ENCODE data around the gene ARMC9. TPM values are rescaled to one million over a fixed set of nuclear protein-coding genes. Genes with fewer than 3 reads are reported as not detected.

Gene ARMC9
- total RNA-seq, 1 experiment from 2014 or later, result 42.7 TPM

DNA sequence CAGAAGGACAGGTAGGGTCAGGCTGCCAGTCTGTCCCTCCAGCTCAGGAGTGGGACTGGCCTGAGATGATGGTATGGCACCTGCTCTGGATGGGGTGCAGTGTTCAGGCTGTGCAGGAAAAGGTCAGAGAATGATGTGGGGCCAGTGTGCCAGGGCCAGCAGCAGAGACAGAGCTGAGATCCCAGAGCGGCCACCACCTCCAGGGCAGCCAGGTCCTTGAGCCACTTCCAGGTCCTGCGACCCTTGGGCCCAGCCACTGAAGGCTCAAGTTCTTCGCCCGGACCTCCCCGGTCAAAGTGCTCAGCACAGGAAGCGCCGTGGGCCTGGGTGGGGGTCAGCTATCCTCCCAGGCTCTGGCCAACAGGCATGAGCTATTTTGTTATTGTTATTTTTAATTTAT is 12.1 kb upstream of the ARMC9 start:
- intact Hi-C loops (cut with micrococcal nuclease; ENCODE audit: unreplicated experiment), result no loop called here
- CTCF ChIA-PET, result no interaction called here
- TF ChIP-seq, protein P1, sequence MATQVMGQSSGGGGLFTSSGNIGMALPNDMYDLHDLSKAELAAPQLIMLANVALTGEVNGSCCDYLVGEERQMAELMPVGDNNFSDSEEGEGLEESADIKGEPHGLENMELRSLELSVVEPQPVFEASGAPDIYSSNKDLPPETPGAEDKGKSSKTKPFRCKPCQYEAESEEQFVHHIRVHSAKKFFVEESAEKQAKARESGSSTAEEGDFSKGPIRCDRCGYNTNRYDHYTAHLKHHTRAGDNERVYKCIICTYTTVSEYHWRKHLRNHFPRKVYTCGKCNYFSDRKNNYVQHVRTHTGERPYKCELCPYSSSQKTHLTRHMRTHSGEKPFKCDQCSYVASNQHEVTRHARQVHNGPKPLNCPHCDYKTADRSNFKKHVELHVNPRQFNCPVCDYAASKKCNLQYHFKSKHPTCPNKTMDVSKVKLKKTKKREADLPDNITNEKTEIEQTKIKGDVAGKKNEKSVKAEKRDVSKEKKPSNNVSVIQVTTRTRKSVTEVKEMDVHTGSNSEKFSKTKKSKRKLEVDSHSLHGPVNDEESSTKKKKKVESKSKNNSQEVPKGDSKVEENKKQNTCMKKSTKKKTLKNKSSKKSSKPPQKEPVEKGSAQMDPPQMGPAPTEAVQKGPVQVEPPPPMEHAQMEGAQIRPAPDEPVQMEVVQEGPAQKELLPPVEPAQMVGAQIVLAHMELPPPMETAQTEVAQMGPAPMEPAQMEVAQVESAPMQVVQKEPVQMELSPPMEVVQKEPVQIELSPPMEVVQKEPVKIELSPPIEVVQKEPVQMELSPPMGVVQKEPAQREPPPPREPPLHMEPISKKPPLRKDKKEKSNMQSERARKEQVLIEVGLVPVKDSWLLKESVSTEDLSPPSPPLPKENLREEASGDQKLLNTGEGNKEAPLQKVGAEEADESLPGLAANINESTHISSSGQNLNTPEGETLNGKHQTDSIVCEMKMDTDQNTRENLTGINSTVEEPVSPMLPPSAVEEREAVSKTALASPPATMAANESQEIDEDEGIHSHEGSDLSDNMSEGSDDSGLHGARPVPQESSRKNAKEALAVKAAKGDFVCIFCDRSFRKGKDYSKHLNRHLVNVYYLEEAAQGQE (IDR thresholded peaks at IDR 0.05; ENCODE audit: insufficient read depth in 1 of 2, low read depth in 2 of 2, low read length in 1 of 2), result no peak
- TF ChIP-seq SIN3A (IDR thresholded peaks at IDR 0.05; ENCODE audit: borderline replicate concordance, insufficient read depth, low read depth, low read length) (no peak), CTCF (IDR thresholded peaks at IDR 0.05) (no peak), TCF7L2 (IDR thresholded peaks at IDR 0.05; ENCODE audit: low read depth, low read length) (no peak), POLR2AphosphoS5 (IDR thresholded peaks at IDR 0.05; ENCODE audit: low read depth, low read length) (no peak)
- H3K4me3 ChIP-seq (ENCODE audit: low read depth in 2 of 2, low read length in 2 of 2), result no peak overlapping the region
- ATAC-seq (no peak), DNase-seq (ENCODE audit: low read depth, low spot score) (no peak)
- POLR2A ChIA-PET, result interaction anchor here (0.6 kb wide), 1 partner anchor 23 kb away, joined by 3 read pairs; no protein-coding TSS in a partner anchor
- no peaks in the 10 kb centered on the region for H3K27me3 ChIP-seq (ENCODE audit: control insufficient read depth, insufficient read depth, low read length)
- no TSS peak for BruUV-seq (replicated peaks)
- H3K9me3 ChIP-seq (ENCODE audit: control insufficient read depth, insufficient read depth, low read depth, low read length), result no peaks in the 10 kb centered on the region
- peaks cover 13% of the 10 kb centered on the region for H3K4me1 ChIP-seq (ENCODE audit: control insufficient read depth, insufficient read depth, low read length)
- H3K36me3 ChIP-seq (ENCODE audit: control insufficient read depth, insufficient read depth, low read length), result no peaks in the 10 kb centered on the region
- no peak overlapping the region for H3K27ac ChIP-seq (ENCODE audit: low read length)
- in situ Hi-C loops (cut with HindIII; ENCODE audit: low pct_unique_long_range_greater_than_20kb, low sequenced_read_pairs), result no loop called here

DNA sequence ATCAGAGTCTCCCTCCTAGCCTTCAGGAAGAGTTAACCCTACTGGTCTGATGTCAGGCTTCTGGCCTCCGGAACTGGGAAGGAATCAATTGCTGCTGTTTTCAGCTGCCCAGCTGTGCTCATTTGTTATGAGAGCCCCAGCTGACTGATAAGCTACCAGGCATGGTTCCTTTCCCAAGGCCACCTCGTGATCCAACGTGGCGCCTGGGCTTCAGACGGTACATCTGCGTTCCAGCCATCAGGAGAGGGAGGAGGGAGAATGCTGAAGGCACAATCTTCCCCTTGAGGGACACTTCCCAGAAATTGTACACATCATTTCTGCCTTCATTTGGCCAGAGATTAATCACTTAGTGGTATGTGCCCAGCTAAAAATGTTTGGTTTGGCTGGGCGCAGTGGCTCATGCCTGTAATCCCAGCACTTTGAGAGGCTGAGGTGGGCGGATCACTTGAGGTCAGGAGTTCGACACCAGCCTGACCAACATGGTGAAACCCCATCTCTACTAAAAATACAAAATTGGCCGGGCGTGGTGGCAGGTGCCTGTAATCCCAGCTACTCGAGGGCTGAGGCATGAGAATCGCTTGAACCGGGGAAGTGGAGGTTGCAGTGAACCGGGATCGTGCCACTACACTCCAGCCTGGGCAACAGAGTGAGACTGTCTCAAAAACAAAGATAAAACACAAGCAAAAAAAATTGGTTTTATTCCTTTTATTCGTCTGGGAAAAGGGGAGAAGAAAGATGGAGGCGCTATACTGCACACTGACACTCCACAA is 10.5 kb upstream of the ARMC9 start:
- Histone ChIP-seq H3K36me3 (ENCODE audit: control insufficient read depth, insufficient read depth, low read length) (no peaks in the 10 kb centered on the region), H3K27ac (ENCODE audit: low read length) (no peak overlapping the region), H3K9me3 (ENCODE audit: control insufficient read depth, insufficient read depth, low read depth, low read length) (no peaks in the 10 kb centered on the region), H3K4me1 (ENCODE audit: control insufficient read depth, insufficient read depth, low read length) (no peaks in the 10 kb centered on the region; the same call in 1 of the 2 replicates), H3K4me3 (ENCODE audit: low read depth in 2 of 2, low read length in 2 of 2) (no peak overlapping the region), H3K27me3 (ENCODE audit: control insufficient read depth, insufficient read depth, low read length) (no peaks in the 10 kb centered on the region)
- ChIA-PET CTCF (no interaction called here), POLR2A (no interaction called here)
- no peak for ATAC-seq
- no peak for DNase-seq (ENCODE audit: low read depth, low spot score)
- TF ChIP-seq, protein P1 (IDR thresholded peaks at IDR 0.05; ENCODE audit: insufficient read depth in 1 of 2, low read depth in 2 of 2, low read length in 1 of 2), result no peak
- no peak for TF ChIP-seq SIN3A (IDR thresholded peaks at IDR 0.05; ENCODE audit: borderline replicate concordance, insufficient read depth, low read depth, low read length)
- TF ChIP-seq CTCF (IDR thresholded peaks at IDR 0.05), result no peak
- TF ChIP-seq TCF7L2 (IDR thresholded peaks at IDR 0.05; ENCODE audit: low read depth, low read length), result no peak
- no peak for TF ChIP-seq POLR2AphosphoS5 (IDR thresholded peaks at IDR 0.05; ENCODE audit: low read depth, low read length)
- in situ Hi-C loops (cut with HindIII; ENCODE audit: low pct_unique_long_range_greater_than_20kb, low sequenced_read_pairs), result no loop called here
- intact Hi-C loops (cut with micrococcal nuclease; ENCODE audit: unreplicated experiment), result no loop called here
- BruUV-seq (replicated peaks), result no TSS peak
